ENCODE measurements around the gene SHMT1. TPM values are rescaled to one million over a fixed set of nuclear protein-coding genes. Genes with fewer than 3 reads are reported as not detected.
"Not testable (repeated sequence)": the region's sequence is repeated elsewhere in the genome, so short reads cannot be mapped to it uniquely, and the experiment has no call there.

SHMT1 gene
- total RNA-seq (2013) = 6.0 TPM
- polyA plus RNA-seq (10 to 100 TPM in 2 of 3 donors, 1 to 10 TPM in 1; 4.2 to 17.9 (median 16.6) TPM), polyA minus RNA-seq (2.6 and 6.1 TPM in 2 replicates), total RNA-seq (0.25 to 3.9 (median 3.1) reads per million in 11 experiments)

DNA sequence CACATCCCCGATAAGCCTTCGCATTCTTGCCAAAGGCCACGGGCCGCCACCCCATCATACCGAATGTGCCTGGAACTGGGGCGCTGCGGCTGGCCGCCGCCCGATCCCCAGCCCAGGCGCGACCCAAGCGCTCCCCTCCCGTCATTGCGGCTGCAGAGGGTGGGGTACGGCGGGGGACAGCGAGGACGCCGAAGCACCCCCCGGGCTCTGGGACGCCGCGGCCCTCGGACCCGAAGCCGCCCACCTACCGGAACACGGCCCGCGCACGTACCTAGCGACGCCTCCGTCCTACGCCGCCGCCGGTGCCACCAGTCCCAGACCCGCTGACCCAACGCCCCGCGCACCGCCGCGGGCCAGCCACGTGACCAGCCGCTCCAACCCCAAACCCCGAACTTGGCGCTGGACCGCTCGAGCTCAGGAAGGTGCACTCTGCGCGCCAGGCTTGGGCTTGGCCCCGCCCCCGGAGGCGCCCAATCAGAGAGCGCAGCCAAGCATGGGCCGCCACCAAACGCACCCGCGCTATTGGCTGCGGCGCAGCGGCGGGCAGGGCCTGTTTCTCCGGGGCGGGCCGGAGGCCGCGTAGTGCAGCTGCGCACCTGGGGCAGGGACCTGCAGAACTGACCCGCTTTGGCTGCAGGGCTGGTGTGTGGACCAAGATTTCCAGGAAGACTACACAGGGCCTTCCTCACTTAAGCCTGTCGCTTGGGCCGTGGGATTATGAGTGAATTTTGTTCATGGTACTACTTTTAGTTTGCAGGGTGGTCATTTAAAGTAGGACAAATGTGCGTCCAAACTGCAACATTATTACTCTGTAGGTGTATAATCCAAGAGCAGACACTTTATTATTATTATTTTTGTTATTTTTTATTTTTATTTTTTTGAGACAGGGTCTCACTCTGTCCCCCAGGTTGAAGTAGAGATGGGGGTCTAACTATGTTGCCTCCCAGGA is at the start of gene SHMT1:
Gene SHMT1, minus strand, starts transcription at position 450 of the 949 bp plus-strand sequence. CDS start 7,569 bp downstream, outside the sequence.
- peaks cover 0 to 5% of the 10 kb centered on the region in 2 donors for H3K9me3 ChIP-seq (replicated peaks in 1 of 2; ENCODE audit: control insufficient read depth in 1 of 2, insufficient read depth in 1 of 2, low read length in 2 of 2)
- peak within 1 kb of the TSS; percentile 53 to 85 (median 62) for H3K4me3 ChIP-seq (replicated peaks in 1 of 3; ENCODE audit: low read depth in 2 of 3, low read length in 3 of 3)
- under 1% methylated on average over 73 of the region's 76 CpGs for WGBS (ENCODE audit: insufficient coverage)
- intact Hi-C loops (cut with micrococcal nuclease) = no loop called here
- peak within 1 kb of the TSS in 5 of 7 donors; percentile 25 to 78 (median 40) for H3K27ac Mint-ChIP-seq
- peak within 1 kb of the TSS in 1 of 2 donors; percentile 49 for H3K27ac ChIP-seq (ENCODE audit: low read depth in 1 of 2, low read length in 2 of 2)
- peak within 1 kb of the TSS; percentile 99 for H3K4me2 ChIP-seq (replicated peaks; ENCODE audit: extremely low read depth, low read length, poor library complexity, severe bottlenecking)
- H3K9me3 Mint-ChIP-seq = peaks cover 0 to 8% (median 0%) of the 10 kb centered on the region in 7 donors
- peaks cover under 1 to 2% (median 2%) of the 10 kb centered on the region in 3 donors for H3K27me3 Mint-ChIP-seq (ENCODE audit: low read depth in 3 of 3)
- H3K4me3 Mint-ChIP-seq = peak within 1 kb of the TSS; percentile 88 to 92
- H3K79me2 ChIP-seq (ENCODE audit: insufficient read depth, low read length) = no peaks in the 10 kb centered on the region
- H3K27me3 ChIP-seq (ENCODE audit: control insufficient read depth in 2 of 2, insufficient read depth in 2 of 2, low read length in 2 of 2) = no peaks in the 10 kb centered on the region
- TF ChIP-seq, protein P1, sequence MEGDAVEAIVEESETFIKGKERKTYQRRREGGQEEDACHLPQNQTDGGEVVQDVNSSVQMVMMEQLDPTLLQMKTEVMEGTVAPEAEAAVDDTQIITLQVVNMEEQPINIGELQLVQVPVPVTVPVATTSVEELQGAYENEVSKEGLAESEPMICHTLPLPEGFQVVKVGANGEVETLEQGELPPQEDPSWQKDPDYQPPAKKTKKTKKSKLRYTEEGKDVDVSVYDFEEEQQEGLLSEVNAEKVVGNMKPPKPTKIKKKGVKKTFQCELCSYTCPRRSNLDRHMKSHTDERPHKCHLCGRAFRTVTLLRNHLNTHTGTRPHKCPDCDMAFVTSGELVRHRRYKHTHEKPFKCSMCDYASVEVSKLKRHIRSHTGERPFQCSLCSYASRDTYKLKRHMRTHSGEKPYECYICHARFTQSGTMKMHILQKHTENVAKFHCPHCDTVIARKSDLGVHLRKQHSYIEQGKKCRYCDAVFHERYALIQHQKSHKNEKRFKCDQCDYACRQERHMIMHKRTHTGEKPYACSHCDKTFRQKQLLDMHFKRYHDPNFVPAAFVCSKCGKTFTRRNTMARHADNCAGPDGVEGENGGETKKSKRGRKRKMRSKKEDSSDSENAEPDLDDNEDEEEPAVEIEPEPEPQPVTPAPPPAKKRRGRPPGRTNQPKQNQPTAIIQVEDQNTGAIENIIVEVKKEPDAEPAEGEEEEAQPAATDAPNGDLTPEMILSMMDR (IDR thresholded peaks at IDR 0.05) = no peak
- H4K20me1 ChIP-seq (ENCODE audit: insufficient read depth, low read length) = no peaks in the 10 kb centered on the region
- peak within 1 kb of the TSS; percentile 97 for H2AFZ ChIP-seq (ENCODE audit: insufficient read depth, low read depth, low read length, poor library complexity, severe bottlenecking)
- peak; percentile 79 to 88 (median 88) for DNase-seq
- H3K4me1 ChIP-seq (ENCODE audit: control insufficient read depth in 1 of 2, insufficient read depth in 2 of 2, low read length in 2 of 2) = peaks cover 11 to 13% of the 10 kb centered on the region in 2 donors
- peaks cover 14% of the 10 kb centered on the region for H3K4me1 Mint-ChIP-seq
- H3K9ac ChIP-seq (ENCODE audit: insufficient read depth, low read length, poor library complexity, severe bottlenecking) = peak within 1 kb of the TSS; percentile 63
- peaks cover 2 to 8% of the 10 kb centered on the region in 2 donors for H3K36me3 Mint-ChIP-seq
- no peaks in the 10 kb centered on the region for H3K36me3 ChIP-seq (replicated peaks in 1 of 2; ENCODE audit: control insufficient read depth in 1 of 2, insufficient read depth in 2 of 2, low read length in 2 of 2)

DNA sequence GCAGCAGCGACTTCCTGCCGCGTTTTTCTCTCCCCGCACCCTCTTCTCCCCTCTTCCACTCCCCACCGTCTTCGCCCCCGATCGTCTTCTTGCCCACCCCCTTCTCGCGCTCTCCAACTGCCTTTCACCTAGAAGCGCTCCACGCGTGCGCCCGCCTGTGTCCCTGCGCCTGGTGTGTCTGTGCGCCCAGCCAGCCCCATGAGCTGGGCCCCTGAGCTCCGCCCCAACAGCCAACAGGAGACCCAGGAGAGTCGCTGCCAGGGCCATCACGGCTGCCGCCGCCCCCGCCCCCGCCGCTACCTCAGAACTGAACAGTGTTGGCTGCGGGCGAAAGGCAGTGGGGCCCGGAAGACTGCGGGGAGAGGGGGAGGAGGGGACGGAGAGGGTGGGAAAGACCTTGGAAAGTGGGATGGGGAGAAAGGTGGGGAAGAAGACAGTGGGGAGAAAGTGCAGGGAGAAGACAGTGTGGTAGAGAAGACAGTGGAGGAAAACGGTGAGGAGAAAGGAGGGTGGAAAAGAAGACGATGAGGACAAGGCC is 48.7 kb upstream of the SHMT1 start:
- intact Hi-C loops (cut with micrococcal nuclease); H3K9ac ChIP-seq (ENCODE audit: insufficient read depth, low read length, poor library complexity, severe bottlenecking); H3K36me3 ChIP-seq (replicated peaks in 1 of 2; ENCODE audit: control insufficient read depth in 1 of 2, insufficient read depth in 2 of 2, low read length in 2 of 2); H3K79me2 ChIP-seq (ENCODE audit: insufficient read depth, low read length); H3K4me2 ChIP-seq (replicated peaks; ENCODE audit: extremely low read depth, low read length, poor library complexity, severe bottlenecking); H3K9me3 Mint-ChIP-seq; H3K36me3 Mint-ChIP-seq; H3K27me3 Mint-ChIP-seq (ENCODE audit: low read depth in 3 of 3); H4K20me1 ChIP-seq (ENCODE audit: insufficient read depth, low read length); H3K27ac Mint-ChIP-seq; H3K9me3 ChIP-seq (replicated peaks in 1 of 2; ENCODE audit: control insufficient read depth in 1 of 2, insufficient read depth in 1 of 2, low read length in 2 of 2); DNase-seq; H3K27me3 ChIP-seq (ENCODE audit: control insufficient read depth in 2 of 2, insufficient read depth in 2 of 2, low read length in 2 of 2): not testable (repeated sequence)
- Histone ChIP-seq H2AFZ (ENCODE audit: insufficient read depth, low read depth, low read length, poor library complexity, severe bottlenecking) (peak overlapping the region; percentile 81), H3K27ac (ENCODE audit: low read depth in 1 of 2, low read length in 2 of 2) (peak overlapping the region in 1 of 2 donors; percentile 61), H3K4me1 (ENCODE audit: control insufficient read depth in 1 of 2, insufficient read depth in 2 of 2, low read length in 2 of 2) (peaks cover 0 to 13% of the 10 kb centered on the region in 2 donors), H3K4me3 (replicated peaks in 1 of 3; ENCODE audit: low read depth in 2 of 3, low read length in 3 of 3) (peak overlapping the region; percentile 46 to 79 (median 54))
- Mint-ChIP-seq H3K4me1 (peaks cover 20% of the 10 kb centered on the region), H3K4me3 (peak overlapping the region in 1 of 2 donors; percentile 89)
- no CpG with 5 or more reads among the region's 32 CpGs for WGBS (ENCODE audit: insufficient coverage)

DNA sequence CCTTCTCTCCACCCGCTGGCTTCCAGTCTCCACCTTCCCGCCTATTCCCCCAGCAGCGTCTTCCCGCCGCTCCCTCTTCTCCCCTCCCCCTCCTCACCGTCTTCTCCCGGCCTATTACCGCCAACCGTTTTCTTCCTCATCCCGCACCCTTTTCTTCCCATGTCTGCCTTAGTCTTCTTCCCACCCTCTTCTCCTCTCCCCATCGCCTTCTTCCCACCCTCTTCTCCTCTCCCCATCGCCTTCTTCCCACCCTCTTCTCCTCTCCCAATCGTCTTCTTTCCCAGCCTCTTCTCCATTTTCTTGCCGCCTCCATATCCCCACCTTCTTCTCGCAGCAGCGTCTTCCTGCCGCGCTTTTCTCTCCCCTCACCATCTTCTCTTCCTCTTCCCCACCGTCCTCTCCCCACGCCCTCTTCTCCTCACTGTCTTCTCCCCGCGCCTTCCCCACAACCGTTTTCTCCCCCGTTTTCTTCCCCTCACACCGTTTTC is 48.1 kb upstream of the SHMT1 start:
- peak overlapping the region in 5 of 7 donors; percentile 51 to 90 (median 81) for H3K27ac Mint-ChIP-seq
- peak overlapping the region; percentile 15 for H3K9ac ChIP-seq (ENCODE audit: insufficient read depth, low read length, poor library complexity, severe bottlenecking)

More for the DNA sequence above, 48.1 kb upstream of the SHMT1 start:
- DNase-seq; H3K36me3 ChIP-seq (replicated peaks in 1 of 2; ENCODE audit: control insufficient read depth in 1 of 2, insufficient read depth in 2 of 2, low read length in 2 of 2); intact Hi-C loops (cut with micrococcal nuclease); H3K36me3 Mint-ChIP-seq; H3K9me3 Mint-ChIP-seq; H3K27me3 ChIP-seq (ENCODE audit: control insufficient read depth in 2 of 2, insufficient read depth in 2 of 2, low read length in 2 of 2); H3K79me2 ChIP-seq (ENCODE audit: insufficient read depth, low read length); H4K20me1 ChIP-seq (ENCODE audit: insufficient read depth, low read length); H3K27me3 Mint-ChIP-seq (ENCODE audit: low read depth in 3 of 3); H3K9me3 ChIP-seq (replicated peaks in 1 of 2; ENCODE audit: control insufficient read depth in 1 of 2, insufficient read depth in 1 of 2, low read length in 2 of 2): not testable (repeated sequence)
- under 1% methylated on average over 20 of the region's 25 CpGs for WGBS (ENCODE audit: insufficient coverage)
- Histone ChIP-seq H3K27ac (ENCODE audit: low read depth in 1 of 2, low read length in 2 of 2) (peak overlapping the region in 1 of 2 donors; percentile 61), H3K4me1 (ENCODE audit: control insufficient read depth in 1 of 2, insufficient read depth in 2 of 2, low read length in 2 of 2) (peaks cover 0 to 13% of the 10 kb centered on the region in 2 donors), H3K4me3 (replicated peaks in 1 of 3; ENCODE audit: low read depth in 2 of 3, low read length in 3 of 3) (peak overlapping the region; percentile 46 to 79 (median 54)), H3K4me2 (replicated peaks; ENCODE audit: extremely low read depth, low read length, poor library complexity, severe bottlenecking) (peak overlapping the region; percentile 62), H2AFZ (ENCODE audit: insufficient read depth, low read depth, low read length, poor library complexity, severe bottlenecking) (peak overlapping the region; percentile 81)
- peaks cover 20% of the 10 kb centered on the region for H3K4me1 Mint-ChIP-seq
- H3K4me3 Mint-ChIP-seq = peak overlapping the region; percentile 89 to 99

All from CD14-positive monocyte (primary cell).